ENCODE results near the gene PKLR.
"Not testable (repeated sequence)": the region's sequence is repeated elsewhere in the genome, so short reads cannot be mapped to it uniquely, and the experiment has no call there.

DNA sequence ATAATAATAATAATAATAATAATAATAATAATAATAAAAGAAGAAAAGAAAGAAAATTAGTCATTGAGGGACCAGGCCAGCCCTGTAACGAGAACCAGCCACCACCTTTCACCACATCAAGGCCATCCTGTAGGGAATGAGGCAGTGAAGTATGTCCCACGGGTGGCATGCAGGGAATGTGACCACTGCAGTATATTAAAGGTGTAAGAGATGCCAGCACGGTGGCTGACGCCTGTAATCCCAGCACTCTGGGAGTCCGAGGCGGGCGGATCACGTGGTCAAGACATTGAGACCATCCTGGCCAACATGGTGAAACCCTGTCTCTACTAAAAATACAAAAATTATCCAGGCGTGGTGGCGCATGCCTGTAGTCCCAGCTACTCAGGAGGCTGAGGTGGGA is 10.2 kb downstream of the PKLR start:
- TF ChIP-seq, protein P1, sequence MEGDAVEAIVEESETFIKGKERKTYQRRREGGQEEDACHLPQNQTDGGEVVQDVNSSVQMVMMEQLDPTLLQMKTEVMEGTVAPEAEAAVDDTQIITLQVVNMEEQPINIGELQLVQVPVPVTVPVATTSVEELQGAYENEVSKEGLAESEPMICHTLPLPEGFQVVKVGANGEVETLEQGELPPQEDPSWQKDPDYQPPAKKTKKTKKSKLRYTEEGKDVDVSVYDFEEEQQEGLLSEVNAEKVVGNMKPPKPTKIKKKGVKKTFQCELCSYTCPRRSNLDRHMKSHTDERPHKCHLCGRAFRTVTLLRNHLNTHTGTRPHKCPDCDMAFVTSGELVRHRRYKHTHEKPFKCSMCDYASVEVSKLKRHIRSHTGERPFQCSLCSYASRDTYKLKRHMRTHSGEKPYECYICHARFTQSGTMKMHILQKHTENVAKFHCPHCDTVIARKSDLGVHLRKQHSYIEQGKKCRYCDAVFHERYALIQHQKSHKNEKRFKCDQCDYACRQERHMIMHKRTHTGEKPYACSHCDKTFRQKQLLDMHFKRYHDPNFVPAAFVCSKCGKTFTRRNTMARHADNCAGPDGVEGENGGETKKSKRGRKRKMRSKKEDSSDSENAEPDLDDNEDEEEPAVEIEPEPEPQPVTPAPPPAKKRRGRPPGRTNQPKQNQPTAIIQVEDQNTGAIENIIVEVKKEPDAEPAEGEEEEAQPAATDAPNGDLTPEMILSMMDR (IDR thresholded peaks at IDR 0.05), result not testable (repeated sequence)
- TF ChIP-seq POLR2A (IDR thresholded peaks at IDR 0.05), result not testable (repeated sequence)
